Right lobe of liver (tissue), 6 donors: ENCODE data around the gene REPIN1. TPM values are rescaled to one million over a fixed set of nuclear protein-coding genes. Genes with fewer than 3 reads are reported as not detected.
A peak's percentile ranks its signal among the peaks of the same experiment; 100 is the strongest.

Source experiments
- ATAC-seq, 4 donors: fragments of 200-7000 bp; cut with Tn5 transposase; one replicate each; pipeline ENCODE4 v1.9.1; 2020; ENCODE audit warnings: mild to moderate bottlenecking in 4 of 4, moderate library complexity in 4 of 4
- DNase-seq, 3 donors: peaks; one replicate each; pipeline ENCODE4 v3.0.0-alpha.2; 2020
- H3K27ac ChIP-seq, 3 donors: fragments of 200-600 bp; one replicate each; pipeline ENCODE4 v1.8.0; 2022
- H3K27me3 ChIP-seq, 2 donors: fragments of 200-600 bp; one replicate each; pipeline ENCODE4 v1.8.0; 2022
- H3K36me3 ChIP-seq, 4 donors: fragments of 200-600 bp; sonication (generic) in 1 of 4; one replicate each; pipeline versions ENCODE4 v1.5.1 to v1.8.0; 2017 to 2022; ENCODE audit warnings: control low read depth in 1 of 4
- H3K4me1 ChIP-seq, 4 donors: fragments of 200-600 bp; sonication (generic) in 1 of 4; one replicate each; pipeline versions ENCODE4 v1.5.1 to v1.8.0; 2017 to 2022; ENCODE audit warnings: control low read depth in 1 of 4
- H3K4me3 ChIP-seq, 3 donors: fragments of 200-600 bp; one replicate each; pipeline ENCODE4 v1.8.0; 2022
- H3K9me3 ChIP-seq, 4 donors: fragments of 200-600 bp; sonication (generic) in 1 of 4; one replicate each; pipeline versions ENCODE4 v1.5.1 to v1.8.0; 2017 to 2022; ENCODE audit warnings: control low read depth in 1 of 4
- CTCF ChIP-seq, 4 donors: fragments of 200-600 bp in 3 of 4; fragments of 450-650 bp in 1 of 4; IDR thresholded peaks; one replicate each; pipeline versions ENCODE4 v1.5.1 to v1.8.0; 2016 to 2022; ENCODE audit warnings: antibody characterized with exemption in 4 of 4, mild to moderate bottlenecking in 2 of 4
- POLR2A ChIP-seq: fragments of 450-650 bp; IDR thresholded peaks from one replicate; pipeline ENCODE4 v1.6.1; 2017; ENCODE audit warnings: antibody characterized with exemption, mild to moderate bottlenecking
- WGBS: methylation state at CpG from one replicate; pipeline ENCODE4 v1.1.6; 2018; ENCODE audit warnings: low coverage, low lambda C conversion rate; ENCODE audit not compliant: insufficient coverage; ENCODE audit errors: missing lambda C conversion rate; 5-methylcytosine and 5-hydroxymethylcytosine counted together
- intact Hi-C, 2 donors: fragments of 100-400 bp; cut with DNase I; formaldehyde crosslinking; loops; one replicate each; pipeline versions ENCODE4 v1.11.2 to v1.14.1; 2022
- total RNA-seq, 6 experiments: library from RNA; depleted of rRNA in 2 of 6; stranded (reverse); fragments of >200 nt in 2 of 6; fragmentation: NEBNext Ultra II Directional in 3 of 6; extraction: Animal tissue kit (Norgen Biotek cat#: 25700) in 3 of 6; gene quantifications; one replicate each; pipeline versions ENCODE4 v1.1.0 to v1.2.4, GENCODE V29; 2016 to 2023
- donor health status: DM: no; HTN: yes; CAD: no.
- donor health status: DM: no; HTN: no; CAD: no.
- donor health status: DM: no; HTN: no; CAD: no.
- donor health status: DM: no; HTN: yes; CAD: no.
- donor health status: DM: no; HTN: yes; CAD: no.

The REPIN1 gene
- total RNA-seq, 6 experiments from 2014 or later: 56.2 to 133 (median 73.5) TPM

DNA sequence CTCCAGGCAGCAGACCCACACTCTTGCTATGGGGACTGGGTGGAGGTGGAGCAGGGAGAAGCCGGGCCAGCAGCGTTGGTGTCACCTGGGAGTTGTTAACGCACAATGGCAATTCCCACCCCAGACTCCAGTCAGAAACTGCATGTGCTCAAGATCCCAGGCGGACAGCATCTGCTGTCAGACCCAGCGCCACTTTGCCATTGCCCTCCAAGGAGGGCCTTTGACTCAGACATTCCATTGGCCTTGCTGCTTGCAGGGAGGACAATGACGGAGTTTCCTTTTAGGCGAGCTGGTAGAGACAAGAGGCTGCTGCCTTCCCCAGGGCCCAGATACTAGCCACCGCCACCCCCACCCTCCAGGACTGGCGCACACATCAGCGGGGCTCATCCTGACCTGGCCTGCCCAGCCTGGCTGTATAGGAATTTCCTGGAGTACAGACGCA, 45.0 kb downstream of the REPIN1 start:
- Histone ChIP-seq H3K27me3 (no peaks in the 10 kb centered on the region), H3K9me3 (no peaks in the 10 kb centered on the region), H3K4me1 (peaks cover 0 to 13% (median 2%) of the 10 kb centered on the region in 4 donors), H3K36me3 (peaks cover 0 to 5% (median 0%) of the 10 kb centered on the region in 4 donors), H3K27ac (no peak overlapping the region), H3K4me3 (no peak overlapping the region)
- DNase-seq: no peak
- no peak for TF ChIP-seq CTCF (IDR thresholded peaks at IDR 0.05)
- TF ChIP-seq POLR2A: no peak
- no peak for ATAC-seq
- no CpG with 5 or more reads among the region's 11 CpGs for WGBS
- intact Hi-C loops: no loop called here

GRCh38 chr7:150415161-150416153, 46.8 kb downstream of the REPIN1 start:
- intact Hi-C loops: no loop called here
- peak in 1 of 3 donors; percentile 45 for DNase-seq
- H3K4me3 ChIP-seq: no peak overlapping the region
- H3K4me1 ChIP-seq: peaks cover 0 to 14% (median 2%) of the 10 kb centered on the region in 4 donors
- H3K27me3 ChIP-seq: no peaks in the 10 kb centered on the region
- H3K9me3 ChIP-seq: no peaks in the 10 kb centered on the region
- 51% methylated on average over 5 of the region's 19 CpGs for WGBS
- H3K27ac ChIP-seq: peak overlapping the region in 1 of 3 donors; percentile 61
- TF ChIP-seq POLR2A (no peak), CTCF (IDR thresholded peaks at IDR 0.05) (no peak)
- H3K36me3 ChIP-seq: peaks cover 0 to 2% (median 0%) of the 10 kb centered on the region in 4 donors
- ATAC-seq: peak; percentile 56 to 92 (median 61)

DNA sequence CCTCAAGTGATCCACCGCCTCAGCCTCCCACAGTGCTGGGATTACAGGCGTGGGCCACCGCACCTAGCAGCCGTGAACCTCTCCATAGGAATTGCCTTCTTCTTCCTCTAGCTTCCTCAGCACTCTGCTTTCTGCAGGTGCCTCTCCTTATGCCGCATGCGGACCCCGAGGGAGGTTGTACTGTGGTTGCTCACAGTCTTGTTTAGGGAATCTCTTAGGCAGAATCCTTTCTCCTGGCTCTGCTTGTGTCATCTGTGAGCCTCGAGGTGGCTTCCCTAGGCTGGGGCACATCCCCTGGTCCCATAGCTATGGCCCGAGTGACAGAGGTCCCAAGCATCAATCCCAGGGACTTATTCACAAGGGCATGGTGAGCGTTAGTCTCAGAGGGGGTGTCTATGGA, 48.6 kb downstream of the REPIN1 start:
- TF ChIP-seq POLR2A (no peak), CTCF (IDR thresholded peaks at IDR 0.05) (no peak)
- Histone ChIP-seq H3K4me3 (no peak overlapping the region), H3K27me3 (no peaks in the 10 kb centered on the region), H3K27ac (no peak overlapping the region), H3K36me3 (no peaks in the 10 kb centered on the region), H3K4me1 (peaks cover 0 to 19% (median 2%) of the 10 kb centered on the region in 4 donors), H3K9me3 (no peaks in the 10 kb centered on the region)
- DNase-seq (peak in 1 of 3 donors; percentile 24), ATAC-seq (no peak)
- intact Hi-C loops: no loop called here
- 100% methylated on average over 4 of the region's 10 CpGs for WGBS

DNA sequence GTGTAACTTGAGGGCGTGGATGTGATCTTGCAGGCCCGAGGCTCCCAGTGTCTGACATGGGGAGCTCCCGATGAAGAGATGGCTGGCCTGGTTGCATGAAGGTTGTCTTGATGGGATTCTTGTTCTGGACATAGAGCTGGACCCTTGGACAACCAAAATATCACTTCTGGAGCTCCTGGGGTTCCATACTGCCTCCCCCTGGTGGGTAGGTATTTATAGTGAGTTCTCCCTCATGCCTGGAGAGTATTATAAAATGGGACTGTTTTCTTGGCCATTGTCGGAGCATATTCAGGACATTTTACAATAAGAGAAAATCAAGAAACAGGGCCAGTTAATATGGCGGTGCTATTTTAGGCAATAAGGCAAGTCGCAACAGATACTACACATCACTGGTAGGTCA, 49.2 kb downstream of the REPIN1 start:
- Histone ChIP-seq H3K4me3 (no peak overlapping the region), H3K27ac (no peak overlapping the region), H3K27me3 (no peaks in the 10 kb centered on the region), H3K36me3 (no peaks in the 10 kb centered on the region), H3K9me3 (no peaks in the 10 kb centered on the region), H3K4me1 (peaks cover 0 to 19% (median 2%) of the 10 kb centered on the region in 4 donors)
- DNase-seq: peak in 1 of 3 donors; percentile 28
- ATAC-seq: no peak
- intact Hi-C loops: no loop called here
- WGBS: 91% methylated on average over 4 of the region's 6 CpGs
- TF ChIP-seq CTCF (IDR thresholded peaks at IDR 0.05) (no peak), POLR2A (no peak)
